Tongue (tissue), 2 donors: ENCODE measurements around the gene NCR2. TPM values are rescaled to one million over a fixed set of nuclear protein-coding genes. Genes with fewer than 3 reads are reported as not detected.

Source experiments
- small RNA-seq: library from RNA; depleted of rRNA; stranded (forward); fragments of <200 nt; gene quantifications from one replicate; pipeline ENCODE3, GENCODE V24; 2014; ENCODE audit warnings: low replicate concordance
- total RNA-seq: library from RNA; depleted of rRNA; stranded (reverse); fragments of >200 nt; gene quantifications from one replicate; pipeline ENCODE4 v1.2.3, GENCODE V29; 2014

Gene NCR2
- total RNA-seq, 1 donor from 2014 or later: not detected

Small RNA genes lying within 50 kb of the gene (small RNA-seq; reads per million reads assigned to genes)
- not detected for gene RNU6-643P

Other genes starting within 250 kb of the NCR2 start
- gene TREML1, start 181.3 kb upstream of the NCR2 start, total RNA-seq: not detected
- not detected for gene TREM2, start 172.5 kb upstream of the NCR2 start, total RNA-seq
- gene TREML2, start 134.5 kb upstream of the NCR2 start, total RNA-seq: 0.10 TPM
- gene TREML4, start 107.3 kb upstream of the NCR2 start, total RNA-seq: not detected
- 1.7 TPM for gene TREM1, start 48.9 kb upstream of the NCR2 start, total RNA-seq
- gene FOXP4, start 210.8 kb downstream of the NCR2 start, total RNA-seq: 4.1 TPM